ENCODE results near the gene RAB17.

RAB17 gene, protein sequence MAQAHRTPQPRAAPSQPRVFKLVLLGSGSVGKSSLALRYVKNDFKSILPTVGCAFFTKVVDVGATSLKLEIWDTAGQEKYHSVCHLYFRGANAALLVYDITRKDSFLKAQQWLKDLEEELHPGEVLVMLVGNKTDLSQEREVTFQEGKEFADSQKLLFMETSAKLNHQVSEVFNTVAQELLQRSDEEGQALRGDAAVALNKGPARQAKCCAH

DNA sequence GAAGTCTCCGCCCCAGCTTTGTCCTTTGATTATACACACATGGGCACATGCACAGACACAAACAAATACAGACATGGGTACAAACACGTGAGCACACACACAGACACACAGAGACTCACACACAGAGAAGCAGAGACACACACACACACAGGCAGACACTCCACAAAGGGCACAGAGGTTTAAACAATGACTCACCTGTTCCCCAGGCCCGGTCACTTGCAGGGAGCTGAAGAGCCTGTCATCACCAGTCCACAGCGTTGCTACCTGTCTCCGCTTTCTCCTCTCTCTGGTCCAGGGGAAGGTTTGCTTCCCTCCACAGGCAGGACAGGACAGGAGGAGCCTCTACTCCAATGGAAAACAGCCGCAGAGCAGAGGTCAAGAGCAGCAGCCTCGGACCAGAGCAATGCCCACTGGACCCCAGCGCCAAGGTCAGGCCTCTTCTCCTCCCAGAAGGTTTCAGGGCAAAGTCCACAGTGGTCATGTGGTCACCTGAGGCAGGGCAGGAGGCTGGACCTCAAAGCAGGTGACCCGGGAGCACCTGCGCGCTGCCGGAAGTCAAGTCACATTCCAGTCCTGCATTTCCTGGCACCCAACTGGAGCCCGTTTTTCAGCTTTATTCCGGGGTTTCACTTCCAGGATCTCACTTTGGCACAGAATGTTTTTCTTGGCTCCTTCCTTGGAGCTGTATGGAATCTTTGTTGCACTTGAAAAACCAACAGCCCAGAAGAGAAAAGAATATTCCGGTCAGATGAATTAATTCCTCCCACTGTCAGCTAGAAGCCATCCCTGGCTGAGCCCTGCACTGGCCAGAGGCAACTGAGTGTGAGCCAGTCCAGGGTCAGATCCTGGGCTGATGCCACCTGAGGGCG, at the start of gene RAB17:
TSS of gene RAB17 (minus strand) at position 463 of the 869 bp plus-strand sequence. CDS start 4,580 bp downstream, outside the sequence.
- H3K27ac ChIP-seq (ENCODE audit: low read depth, low read length) = no peak within 1 kb of the TSS

DNA sequence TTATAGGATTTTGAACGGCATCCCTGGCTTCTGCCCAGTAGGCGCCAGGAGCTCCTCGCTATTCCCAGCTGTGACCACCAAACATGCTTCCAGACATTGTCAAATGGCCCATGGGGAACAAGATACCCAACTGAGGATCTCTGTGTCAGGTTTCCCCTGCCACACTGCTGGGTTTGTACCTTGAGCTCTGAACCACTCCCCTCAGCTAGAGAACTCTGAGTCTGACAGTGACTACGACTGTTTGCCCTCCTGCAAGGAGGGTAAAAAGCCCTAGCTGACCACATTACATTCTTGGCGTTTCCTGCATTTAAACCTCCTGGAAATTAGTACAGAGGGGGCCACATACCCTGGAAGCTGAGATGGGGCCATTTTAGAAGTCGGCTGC, 49.3 kb upstream of the RAB17 start:
- no peak overlapping the region for H3K4me3 ChIP-seq (ENCODE audit: low read depth in 1 of 5, low read length in 5 of 5)
- H3K27ac ChIP-seq (ENCODE audit: low read depth, low read length) = no peak overlapping the region
- H3K9me3 ChIP-seq (ENCODE audit: control insufficient read depth in 5 of 5, low read length in 5 of 5) = no peaks in the 10 kb centered on the region
- H3K4me1 ChIP-seq (ENCODE audit: control insufficient read depth in 5 of 5, insufficient read depth in 5 of 5, low read length in 5 of 5) = no peaks in the 10 kb centered on the region
- H3K9ac ChIP-seq (ENCODE audit: low read length in 5 of 5) = no peak overlapping the region
- peaks cover 0 to 2% (median 0%) of the 10 kb centered on the region in 5 donors for H3K36me3 ChIP-seq (ENCODE audit: control insufficient read depth in 5 of 5, insufficient read depth in 5 of 5, low read length in 5 of 5)
- no peaks in the 10 kb centered on the region for H3K27me3 ChIP-seq (ENCODE audit: control insufficient read depth in 5 of 5, insufficient read depth in 4 of 5, low read length in 5 of 5)

More for the DNA sequence above, at the start of gene RAB17:
- Histone ChIP-seq H3K4me1 (ENCODE audit: control insufficient read depth in 5 of 5, insufficient read depth in 5 of 5, low read length in 5 of 5) (peaks cover 0 to 21% (median 10%) of the 10 kb centered on the region in 5 donors), H3K9me3 (ENCODE audit: control insufficient read depth in 5 of 5, low read length in 5 of 5) (no peaks in the 10 kb centered on the region), H3K36me3 (ENCODE audit: control insufficient read depth in 5 of 5, insufficient read depth in 5 of 5, low read length in 5 of 5) (no peaks in the 10 kb centered on the region), H3K27me3 (ENCODE audit: control insufficient read depth in 5 of 5, insufficient read depth in 4 of 5, low read length in 5 of 5) (peaks cover 0 to 3% (median 0%) of the 10 kb centered on the region in 5 donors), H3K9ac (ENCODE audit: low read length in 5 of 5) (no peak within 1 kb of the TSS), H3K4me3 (ENCODE audit: low read depth in 1 of 5, low read length in 5 of 5) (peak within 1 kb of the TSS in 1 of 5 donors; percentile 36)

DNA sequence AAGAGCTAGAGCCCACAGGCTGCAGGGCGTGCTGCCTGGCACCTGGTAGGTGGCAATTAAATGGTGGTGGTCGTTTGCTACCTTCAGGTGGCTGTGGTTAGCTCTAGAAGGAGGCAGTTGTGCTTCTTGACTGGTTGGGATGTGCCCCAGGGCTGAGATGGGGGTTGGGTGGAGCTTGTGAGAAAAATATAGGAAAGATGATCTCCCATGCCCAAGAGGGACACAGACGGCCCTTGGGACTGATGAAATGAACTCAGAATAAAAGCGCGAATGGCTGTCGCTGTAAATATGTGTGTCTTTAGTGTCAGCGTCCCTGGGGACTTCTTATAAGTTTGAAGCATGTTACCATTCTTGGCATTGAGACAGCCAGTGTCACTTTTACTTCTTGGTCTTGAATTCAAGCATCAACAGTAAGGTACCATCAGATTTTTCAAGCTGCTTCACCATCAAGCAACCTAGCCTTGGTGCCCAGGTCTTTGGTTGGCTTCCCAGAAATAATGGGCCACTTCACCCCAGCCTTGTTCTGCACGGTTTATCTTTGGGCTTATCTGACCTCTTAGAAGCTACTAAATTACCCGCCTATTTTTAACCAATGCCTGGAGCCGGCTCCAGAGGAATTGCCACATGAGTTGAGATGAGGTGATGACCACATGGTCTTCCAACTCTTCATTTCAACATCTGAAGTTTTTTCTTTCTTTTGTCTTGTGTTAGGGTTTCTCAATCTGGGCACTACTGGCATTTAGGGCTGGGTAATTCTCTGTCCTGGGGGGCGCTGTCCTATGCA, 48.7 kb upstream of the RAB17 start:
- no peaks in the 10 kb centered on the region for H3K27me3 ChIP-seq (ENCODE audit: control insufficient read depth in 5 of 5, insufficient read depth in 4 of 5, low read length in 5 of 5)
- no peaks in the 10 kb centered on the region for H3K4me1 ChIP-seq (ENCODE audit: control insufficient read depth in 5 of 5, insufficient read depth in 5 of 5, low read length in 5 of 5)

DNA sequence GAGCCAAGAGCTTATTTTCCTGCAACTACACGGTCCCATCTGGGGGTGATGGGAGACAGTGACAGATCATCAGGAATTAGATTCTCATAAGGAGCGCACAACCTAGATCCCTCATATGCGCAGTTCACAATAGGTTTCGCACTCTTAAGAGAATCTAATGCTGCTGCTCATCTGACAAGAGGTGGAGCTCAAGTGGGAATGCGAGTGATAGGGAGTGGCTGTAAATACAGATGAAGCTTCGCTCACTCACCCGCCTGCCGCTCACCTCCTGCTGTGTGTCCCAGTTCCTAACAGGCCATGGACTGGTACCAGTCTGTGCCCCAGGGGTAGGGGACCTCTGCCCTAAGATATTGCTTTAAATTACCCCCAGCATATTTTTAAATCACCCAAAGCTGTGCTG, 47.6 kb upstream of the RAB17 start:
- H3K27me3 ChIP-seq (ENCODE audit: control insufficient read depth in 5 of 5, insufficient read depth in 4 of 5, low read length in 5 of 5) = no peaks in the 10 kb centered on the region
- H3K4me1 ChIP-seq (ENCODE audit: control insufficient read depth in 5 of 5, insufficient read depth in 5 of 5, low read length in 5 of 5) = no peaks in the 10 kb centered on the region
- H3K27ac ChIP-seq (ENCODE audit: low read depth, low read length) = no peak overlapping the region
- peaks cover 0 to 4% (median 0%) of the 10 kb centered on the region in 5 donors for H3K36me3 ChIP-seq (ENCODE audit: control insufficient read depth in 5 of 5, insufficient read depth in 5 of 5, low read length in 5 of 5)
- H3K9ac ChIP-seq (ENCODE audit: low read length in 5 of 5) = no peak overlapping the region
- peaks cover 0 to 6% (median 0%) of the 10 kb centered on the region in 5 donors for H3K9me3 ChIP-seq (ENCODE audit: control insufficient read depth in 5 of 5, low read length in 5 of 5)
- no peak overlapping the region for H3K4me3 ChIP-seq (ENCODE audit: low read depth in 1 of 5, low read length in 5 of 5)

More for the DNA sequence above, 48.7 kb upstream of the RAB17 start:
- H3K27ac ChIP-seq (ENCODE audit: low read depth, low read length) = no peak overlapping the region
- H3K9me3 ChIP-seq (ENCODE audit: control insufficient read depth in 5 of 5, low read length in 5 of 5) = peaks cover 0 to 4% (median 0%) of the 10 kb centered on the region in 5 donors
- no peak overlapping the region for H3K4me3 ChIP-seq (ENCODE audit: low read depth in 1 of 5, low read length in 5 of 5)
- H3K9ac ChIP-seq (ENCODE audit: low read length in 5 of 5) = no peak overlapping the region
- peaks cover 0 to 4% (median 0%) of the 10 kb centered on the region in 5 donors for H3K36me3 ChIP-seq (ENCODE audit: control insufficient read depth in 5 of 5, insufficient read depth in 5 of 5, low read length in 5 of 5)

DNA sequence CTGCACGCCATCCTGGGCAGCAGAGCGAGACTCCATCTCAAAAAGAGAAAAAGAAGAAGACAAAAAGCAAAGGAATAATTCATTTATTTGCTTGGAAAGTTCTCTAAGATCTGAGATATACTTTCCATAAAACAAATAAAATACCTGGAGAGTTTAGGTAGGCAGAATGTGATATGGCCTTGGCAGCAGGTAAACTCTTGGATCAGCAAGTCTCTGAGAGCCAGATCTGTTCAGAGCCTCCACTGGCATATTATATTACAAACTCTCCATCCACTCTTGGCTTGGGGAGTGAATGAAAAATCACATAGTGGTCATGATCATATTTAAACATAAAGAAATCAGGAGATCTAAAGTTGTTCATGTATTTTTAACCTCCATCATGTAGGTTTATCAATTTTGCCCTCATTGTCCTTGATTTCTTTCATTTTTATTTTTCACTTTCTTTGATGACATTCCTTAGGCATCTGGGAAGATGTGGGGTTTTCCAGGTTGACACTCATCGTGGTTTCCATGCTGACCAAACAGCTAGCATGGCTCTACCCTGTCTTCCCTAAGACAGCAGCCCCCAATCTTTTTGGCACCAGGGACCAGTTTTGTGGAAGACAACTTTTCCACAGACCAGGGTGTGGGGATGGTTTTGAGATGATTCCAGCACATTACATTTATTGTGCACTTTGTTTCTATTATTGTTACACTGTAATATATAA, 47.0 kb upstream of the RAB17 start:
- H3K4me3 ChIP-seq (ENCODE audit: low read depth in 1 of 5, low read length in 5 of 5) = no peak overlapping the region
- H3K9me3 ChIP-seq (ENCODE audit: control insufficient read depth in 5 of 5, low read length in 5 of 5) = peaks cover 0 to 6% (median 0%) of the 10 kb centered on the region in 5 donors
- H3K27ac ChIP-seq (ENCODE audit: low read depth, low read length) = no peak overlapping the region
- peaks cover 0 to 2% (median 0%) of the 10 kb centered on the region in 5 donors for H3K4me1 ChIP-seq (ENCODE audit: control insufficient read depth in 5 of 5, insufficient read depth in 5 of 5, low read length in 5 of 5)
- H3K36me3 ChIP-seq (ENCODE audit: control insufficient read depth in 5 of 5, insufficient read depth in 5 of 5, low read length in 5 of 5) = peaks cover 0 to 4% (median 0%) of the 10 kb centered on the region in 5 donors
- H3K9ac ChIP-seq (ENCODE audit: low read length in 5 of 5) = no peak overlapping the region
- H3K27me3 ChIP-seq (ENCODE audit: control insufficient read depth in 5 of 5, insufficient read depth in 4 of 5, low read length in 5 of 5) = no peaks in the 10 kb centered on the region

DNA sequence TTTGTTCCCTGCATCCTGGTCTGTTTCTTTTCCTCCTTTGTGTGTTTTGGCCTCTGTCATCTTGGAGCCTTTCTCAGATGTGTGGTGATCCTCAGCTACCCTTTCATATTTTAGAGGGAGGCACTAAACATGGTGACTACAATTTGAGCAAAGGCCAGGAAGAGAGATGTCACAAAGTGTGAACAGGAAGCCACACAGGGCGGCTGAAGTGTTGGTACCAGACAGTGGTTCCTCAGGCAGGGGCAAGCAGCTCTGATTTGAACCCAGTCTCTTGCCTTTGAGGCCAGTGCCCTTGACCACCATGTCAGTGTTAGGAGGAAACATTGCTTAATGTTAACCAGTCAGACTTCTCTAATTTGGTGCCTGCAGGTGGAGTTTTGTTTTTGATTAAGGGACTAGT, 46.0 kb upstream of the RAB17 start:
- Histone ChIP-seq H3K36me3 (ENCODE audit: control insufficient read depth in 5 of 5, insufficient read depth in 5 of 5, low read length in 5 of 5) (peaks cover 0 to 4% (median 0%) of the 10 kb centered on the region in 5 donors), H3K4me3 (ENCODE audit: low read depth in 1 of 5, low read length in 5 of 5) (no peak overlapping the region), H3K9me3 (ENCODE audit: control insufficient read depth in 5 of 5, low read length in 5 of 5) (peaks cover 0 to 6% (median 0%) of the 10 kb centered on the region in 5 donors), H3K9ac (ENCODE audit: low read length in 5 of 5) (no peak overlapping the region), H3K27me3 (ENCODE audit: control insufficient read depth in 5 of 5, insufficient read depth in 4 of 5, low read length in 5 of 5) (no peaks in the 10 kb centered on the region), H3K4me1 (ENCODE audit: control insufficient read depth in 5 of 5, insufficient read depth in 5 of 5, low read length in 5 of 5) (peaks cover 0 to 2% (median 0%) of the 10 kb centered on the region in 5 donors), H3K27ac (ENCODE audit: low read depth, low read length) (no peak overlapping the region)

DNA sequence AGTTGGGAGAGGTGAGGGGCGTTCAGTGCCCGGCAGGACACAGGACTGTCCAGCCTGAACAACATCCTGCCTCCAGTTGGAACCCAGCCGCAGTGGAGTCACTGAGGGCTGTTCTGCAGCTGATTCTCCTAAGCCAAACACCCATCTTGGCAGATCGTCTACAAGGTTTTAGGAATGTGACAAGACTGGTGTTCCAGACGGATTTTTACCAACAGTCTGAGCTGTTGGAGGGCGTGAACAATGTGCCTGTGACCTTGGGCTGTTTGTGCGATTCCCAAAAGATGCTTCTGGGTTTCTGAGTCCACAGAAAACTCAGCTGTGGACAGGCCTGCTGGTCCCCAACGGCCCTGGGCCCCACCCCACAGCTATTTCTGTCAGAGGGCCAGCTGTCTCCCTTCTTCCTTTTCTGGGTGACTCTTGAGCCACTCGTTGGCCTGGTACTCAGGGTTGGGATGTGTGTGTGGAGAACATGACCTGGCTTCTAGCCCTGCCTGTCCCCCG, 42.6 kb upstream of the RAB17 start:
- peaks cover 0 to 6% (median 0%) of the 10 kb centered on the region in 5 donors for H3K9me3 ChIP-seq (ENCODE audit: control insufficient read depth in 5 of 5, low read length in 5 of 5)
- peaks cover 5 to 10% (median 8%) of the 10 kb centered on the region in 5 donors for H3K4me1 ChIP-seq (ENCODE audit: control insufficient read depth in 5 of 5, insufficient read depth in 5 of 5, low read length in 5 of 5)
- H3K27ac ChIP-seq (ENCODE audit: low read depth, low read length) = no peak overlapping the region
- no peaks in the 10 kb centered on the region for H3K27me3 ChIP-seq (ENCODE audit: control insufficient read depth in 5 of 5, insufficient read depth in 4 of 5, low read length in 5 of 5)
- peaks cover 0 to 4% (median 0%) of the 10 kb centered on the region in 5 donors for H3K36me3 ChIP-seq (ENCODE audit: control insufficient read depth in 5 of 5, insufficient read depth in 5 of 5, low read length in 5 of 5)
- no peak overlapping the region for H3K4me3 ChIP-seq (ENCODE audit: low read depth in 1 of 5, low read length in 5 of 5)
- H3K9ac ChIP-seq (ENCODE audit: low read length in 5 of 5) = no peak overlapping the region

DNA sequence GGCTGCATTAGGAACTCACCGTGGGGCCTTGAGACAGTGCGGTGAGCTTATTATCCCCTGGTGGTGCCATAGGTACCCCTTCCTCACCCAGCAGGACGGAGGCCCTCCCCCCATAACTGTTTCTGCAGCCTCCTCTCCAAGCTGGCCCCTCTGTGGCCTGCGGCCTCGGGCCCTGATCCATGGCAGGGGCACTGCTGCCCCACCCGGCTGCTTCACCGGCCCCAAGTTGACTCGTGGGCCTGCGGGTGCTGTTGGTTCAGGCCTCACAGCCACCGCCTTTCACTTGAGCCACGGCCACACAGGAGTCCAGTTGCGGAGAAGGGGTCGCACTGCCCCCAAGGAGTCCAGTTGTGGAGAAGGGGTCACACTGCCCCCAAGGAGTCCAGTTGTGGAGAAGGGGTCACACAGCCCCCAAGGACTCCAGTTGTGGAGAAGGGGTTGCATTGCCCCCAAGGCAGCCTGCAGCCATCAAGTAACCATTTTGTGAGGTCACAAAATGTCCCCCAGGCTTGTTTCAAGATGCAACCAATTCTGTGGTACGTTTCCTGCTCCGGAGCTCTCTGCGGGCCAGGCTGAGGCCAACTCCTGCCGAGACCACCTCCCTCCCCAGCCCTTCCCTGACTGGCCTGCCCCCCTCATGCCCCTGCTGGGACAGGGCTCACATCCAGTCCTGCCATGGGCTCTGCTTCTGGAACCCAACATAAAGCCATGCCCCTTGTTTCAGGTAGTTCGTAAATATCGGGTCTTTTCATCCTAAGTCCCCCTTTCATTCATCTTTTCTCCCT, 41.5 kb upstream of the RAB17 start:
- Histone ChIP-seq H3K9me3 (ENCODE audit: control insufficient read depth in 5 of 5, low read length in 5 of 5) (peaks cover 0 to 6% (median 0%) of the 10 kb centered on the region in 5 donors), H3K27me3 (ENCODE audit: control insufficient read depth in 5 of 5, insufficient read depth in 4 of 5, low read length in 5 of 5) (no peaks in the 10 kb centered on the region), H3K9ac (ENCODE audit: low read length in 5 of 5) (no peak overlapping the region), H3K36me3 (ENCODE audit: control insufficient read depth in 5 of 5, insufficient read depth in 5 of 5, low read length in 5 of 5) (peaks cover 0 to 4% (median 0%) of the 10 kb centered on the region in 5 donors), H3K27ac (ENCODE audit: low read depth, low read length) (no peak overlapping the region), H3K4me1 (ENCODE audit: control insufficient read depth in 5 of 5, insufficient read depth in 5 of 5, low read length in 5 of 5) (peaks cover 7 to 14% (median 12%) of the 10 kb centered on the region in 5 donors), H3K4me3 (ENCODE audit: low read depth in 1 of 5, low read length in 5 of 5) (no peak overlapping the region)
